ENCODE measurements around the gene CXCR3.

The CXCR3 gene

GRCh38 chrX:71618787-71619186, 476 bp upstream of the CXCR3 start:
- TF ChIP-seq, protein P1, sequence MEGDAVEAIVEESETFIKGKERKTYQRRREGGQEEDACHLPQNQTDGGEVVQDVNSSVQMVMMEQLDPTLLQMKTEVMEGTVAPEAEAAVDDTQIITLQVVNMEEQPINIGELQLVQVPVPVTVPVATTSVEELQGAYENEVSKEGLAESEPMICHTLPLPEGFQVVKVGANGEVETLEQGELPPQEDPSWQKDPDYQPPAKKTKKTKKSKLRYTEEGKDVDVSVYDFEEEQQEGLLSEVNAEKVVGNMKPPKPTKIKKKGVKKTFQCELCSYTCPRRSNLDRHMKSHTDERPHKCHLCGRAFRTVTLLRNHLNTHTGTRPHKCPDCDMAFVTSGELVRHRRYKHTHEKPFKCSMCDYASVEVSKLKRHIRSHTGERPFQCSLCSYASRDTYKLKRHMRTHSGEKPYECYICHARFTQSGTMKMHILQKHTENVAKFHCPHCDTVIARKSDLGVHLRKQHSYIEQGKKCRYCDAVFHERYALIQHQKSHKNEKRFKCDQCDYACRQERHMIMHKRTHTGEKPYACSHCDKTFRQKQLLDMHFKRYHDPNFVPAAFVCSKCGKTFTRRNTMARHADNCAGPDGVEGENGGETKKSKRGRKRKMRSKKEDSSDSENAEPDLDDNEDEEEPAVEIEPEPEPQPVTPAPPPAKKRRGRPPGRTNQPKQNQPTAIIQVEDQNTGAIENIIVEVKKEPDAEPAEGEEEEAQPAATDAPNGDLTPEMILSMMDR (IDR thresholded peaks at IDR 0.05; ENCODE audit: low read depth, low read length), result no peak
- no peak for TF ChIP-seq EZH2phosphoT487 (IDR thresholded peaks at IDR 0.05; ENCODE audit: low read depth)
- no peaks in the 10 kb centered on the region for H4K20me1 ChIP-seq (ENCODE audit: insufficient read depth, low read length)
- peak overlapping the region; percentile 63; the same call in 1 of the 2 replicates for H3K4me3 ChIP-seq (ENCODE audit: low read length)
- no peaks in the 10 kb centered on the region for H3K9me3 ChIP-seq (ENCODE audit: insufficient read depth, low read length)
- no peaks in the 10 kb centered on the region for H3K79me2 ChIP-seq (ENCODE audit: low read length)
- no peak overlapping the region for H2AFZ ChIP-seq (ENCODE audit: low read depth, low read length)
- H3K4me1 ChIP-seq (ENCODE audit: low read length), result peaks cover 76% of the 10 kb centered on the region
- H3K4me2 ChIP-seq (ENCODE audit: low read length), result peak overlapping the region; percentile 86
- no peaks in the 10 kb centered on the region for H3K27me3 ChIP-seq (ENCODE audit: low read depth, low read length)
- H3K27ac ChIP-seq (ENCODE audit: low read length), result peak overlapping the region; percentile 65
- H3K9ac ChIP-seq (ENCODE audit: low read length), result peak overlapping the region; percentile 4; the same call in 1 of the 2 replicates
- H3K36me3 ChIP-seq (replicated peaks; ENCODE audit: low read depth, low read length), result peaks cover 18% of the 10 kb centered on the region

GRCh38 chrX:71617742-71618141, 569 bp downstream of the CXCR3 start:
- TF ChIP-seq EZH2phosphoT487 (IDR thresholded peaks at IDR 0.05; ENCODE audit: low read depth), result no peak
- TF ChIP-seq, protein P1 (IDR thresholded peaks at IDR 0.05; ENCODE audit: low read depth, low read length), result no peak
- peaks cover 24% of the 10 kb centered on the region for H3K36me3 ChIP-seq (replicated peaks; ENCODE audit: low read depth, low read length)
- H3K9ac ChIP-seq (ENCODE audit: low read length), result peak overlapping the region; percentile 48; the same call in 1 of the 2 replicates
- no peaks in the 10 kb centered on the region for H3K9me3 ChIP-seq (ENCODE audit: insufficient read depth, low read length)
- H3K27me3 ChIP-seq (ENCODE audit: low read depth, low read length), result no peaks in the 10 kb centered on the region
- H3K27ac ChIP-seq (ENCODE audit: low read length), result peak overlapping the region; percentile 65
- no peaks in the 10 kb centered on the region for H4K20me1 ChIP-seq (ENCODE audit: insufficient read depth, low read length)
- H3K79me2 ChIP-seq (ENCODE audit: low read length), result no peaks in the 10 kb centered on the region
- H3K4me2 ChIP-seq (ENCODE audit: low read length), result peak overlapping the region; percentile 86
- H2AFZ ChIP-seq (ENCODE audit: low read depth, low read length), result no peak overlapping the region
- peaks cover 65% of the 10 kb centered on the region for H3K4me1 ChIP-seq (ENCODE audit: low read length)
- peak overlapping the region; percentile 63 for H3K4me3 ChIP-seq (ENCODE audit: low read length)

DNA sequence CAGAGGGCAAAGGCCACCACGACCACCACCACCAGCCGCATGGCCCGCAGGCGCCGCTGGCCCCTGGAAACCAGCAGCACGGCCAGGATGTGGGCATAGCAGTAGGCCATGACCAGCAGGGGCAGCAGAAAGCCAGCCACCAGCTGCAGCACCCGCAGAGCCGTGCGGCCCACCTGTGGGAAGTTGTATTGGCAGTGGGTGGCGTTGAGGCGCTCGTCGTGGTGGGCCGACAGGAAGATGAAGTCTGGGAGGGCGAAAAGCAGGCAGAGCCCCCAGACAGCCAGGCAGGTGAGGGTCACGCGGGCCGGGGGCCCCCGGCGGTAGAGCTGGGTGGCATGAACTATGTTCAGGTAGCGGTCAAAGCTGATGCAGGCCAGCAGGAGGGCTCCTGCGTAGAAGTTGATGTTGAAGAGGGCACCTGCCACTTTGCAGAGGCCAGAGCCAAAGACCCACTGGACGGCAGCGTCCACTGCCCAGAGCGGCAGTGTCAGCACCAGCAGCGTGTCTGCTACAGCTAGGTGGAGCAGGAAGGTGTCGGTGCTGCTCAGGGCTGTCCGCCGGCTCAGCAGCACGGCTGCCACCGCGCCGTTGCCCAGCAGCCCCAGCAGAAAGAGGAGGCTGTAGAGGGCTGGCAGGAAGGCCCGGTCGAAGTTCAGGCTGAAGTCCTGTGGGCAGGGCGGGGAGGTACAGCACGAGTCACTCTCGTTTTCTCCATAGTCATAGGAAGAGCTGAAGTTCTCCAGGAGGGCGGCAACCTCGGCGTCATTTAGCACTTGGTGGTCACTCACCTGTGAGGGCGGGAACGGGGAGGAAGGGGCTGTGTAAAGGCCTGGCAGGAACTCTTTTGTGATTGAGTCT, 1.4 kb downstream of the CXCR3 start:
- Histone ChIP-seq H3K9ac (ENCODE audit: low read length) (no peak overlapping the region), H3K4me3 (ENCODE audit: low read length) (no peak overlapping the region), H4K20me1 (ENCODE audit: insufficient read depth, low read length) (no peaks in the 10 kb centered on the region), H3K4me2 (ENCODE audit: low read length) (peak overlapping the region; percentile 53), H3K27ac (ENCODE audit: low read length) (no peak overlapping the region), H3K9me3 (ENCODE audit: insufficient read depth, low read length) (no peaks in the 10 kb centered on the region), H3K79me2 (ENCODE audit: low read length) (no peaks in the 10 kb centered on the region), H3K36me3 (replicated peaks; ENCODE audit: low read depth, low read length) (peaks cover 24% of the 10 kb centered on the region), H2AFZ (ENCODE audit: low read depth, low read length) (no peak overlapping the region), H3K4me1 (ENCODE audit: low read length) (peaks cover 57% of the 10 kb centered on the region), H3K27me3 (ENCODE audit: low read depth, low read length) (no peaks in the 10 kb centered on the region)
- TF ChIP-seq EZH2phosphoT487 (IDR thresholded peaks at IDR 0.05; ENCODE audit: low read depth), result no peak
- TF ChIP-seq, protein P1 (IDR thresholded peaks at IDR 0.05; ENCODE audit: low read depth, low read length), result no peak; the same call in 1 of the 2 replicates

DNA sequence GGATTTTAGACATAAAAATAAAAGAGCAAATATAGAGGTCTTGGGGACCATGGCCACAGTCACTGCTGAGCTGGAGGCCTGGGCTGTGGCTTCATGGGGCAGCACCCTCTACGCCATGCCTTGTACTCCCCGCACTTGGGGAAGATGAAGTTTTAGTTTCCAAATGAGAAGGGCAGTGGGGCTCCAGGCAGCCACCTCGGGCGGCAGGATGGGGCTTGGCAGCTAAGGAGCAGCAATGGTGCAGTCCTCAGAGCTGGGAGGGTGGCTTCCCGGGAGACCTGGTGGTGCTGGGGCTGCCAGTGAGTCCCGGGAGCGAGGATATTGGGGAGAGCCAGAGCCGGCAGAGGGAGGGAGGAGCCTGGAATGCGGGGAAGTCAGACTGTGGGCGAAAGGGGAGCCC, 2.4 kb downstream of the CXCR3 start:
- no peak for TF ChIP-seq EZH2phosphoT487 (IDR thresholded peaks at IDR 0.05; ENCODE audit: low read depth)
- H3K4me2 ChIP-seq (ENCODE audit: low read length), result peak overlapping the region; percentile 53
- no peak overlapping the region for H3K9ac ChIP-seq (ENCODE audit: low read length)
- H3K27me3 ChIP-seq (ENCODE audit: low read depth, low read length), result no peaks in the 10 kb centered on the region
- no peaks in the 10 kb centered on the region for H4K20me1 ChIP-seq (ENCODE audit: insufficient read depth, low read length)
- H3K27ac ChIP-seq (ENCODE audit: low read length), result peak overlapping the region; percentile 10; the same call in 1 of the 2 replicates
- no peaks in the 10 kb centered on the region for H3K79me2 ChIP-seq (ENCODE audit: low read length)
- peaks cover 52% of the 10 kb centered on the region for H3K4me1 ChIP-seq (ENCODE audit: low read length)
- no peak overlapping the region for H2AFZ ChIP-seq (ENCODE audit: low read depth, low read length)
- peak overlapping the region; percentile 9; the same call in 1 of the 2 replicates for H3K4me3 ChIP-seq (ENCODE audit: low read length)
- peaks cover 32% of the 10 kb centered on the region for H3K36me3 ChIP-seq (replicated peaks; ENCODE audit: low read depth, low read length)
- no peaks in the 10 kb centered on the region for H3K9me3 ChIP-seq (ENCODE audit: insufficient read depth, low read length)

Measured in OCI-LY3 (cell line).